Panc1 (cell line): ENCODE measurements around the gene UAP1. TPM values are rescaled to one million over a fixed set of nuclear protein-coding genes. Genes with fewer than 3 reads are reported as not detected.

ENCODE experiments used
- ATAC-seq: fragments of 200-7000 bp; cut with Tn5 transposase; 2 replicates; pipeline ENCODE4 v1.9.1; 2020; ENCODE audit warnings: mild to moderate bottlenecking, moderate library complexity
- BruUV-seq: library from RNA; stranded (reverse); fragments of 400-500 nt; replicated peaks from 2 replicates; lab custom pipeline; 2021; lab: Mats Ljungman, UMichigan
- CTCF ChIA-PET: fragments of 300-600 bp; sonication (Branson Sonifier 250); formaldehyde crosslinking; loops from one replicate; lab custom pipeline; 2022; ENCODE audit warnings: antibody characterized with exemption; lab: Charles Lee
- POLR2A ChIA-PET: fragments of 300-600 bp; sonication (Branson Sonifier 250); formaldehyde crosslinking; loops from one replicate; lab custom pipeline; 2022; ENCODE audit warnings: antibody characterized with exemption; lab: Charles Lee
- DNase-seq: peaks from one replicate; pipeline ENCODE4 v3.0.0-alpha.2; 2010; ENCODE audit warnings: low read depth, low spot score
- H3K27ac ChIP-seq: 2 replicates; pipeline ENCODE4 v1.5.1; 2011; ENCODE audit warnings: mild to moderate bottlenecking, low read length, inconsistent platforms
- H3K27me3 ChIP-seq: fragments of 200-500 bp; sonication (Bioruptor generic); 2 replicates; pipeline ENCODE4 v1.6.0; 2014; ENCODE audit warnings: low read length, inconsistent platforms; ENCODE audit not compliant: control insufficient read depth, insufficient read depth
- H3K36me3 ChIP-seq: fragments of 200-500 bp; sonication (Bioruptor generic); 2 replicates; pipeline ENCODE4 v1.5.1; 2014; ENCODE audit warnings: inconsistent platforms, mild to moderate bottlenecking, low read length, moderate library complexity; ENCODE audit not compliant: control insufficient read depth, insufficient read depth
- H3K4me1 ChIP-seq: 2 replicates; pipeline ENCODE4 v1.5.1; 2011; ENCODE audit warnings: inconsistent platforms, mild to moderate bottlenecking, low read length, moderate library complexity; ENCODE audit not compliant: control insufficient read depth, insufficient read depth
- H3K4me3 ChIP-seq, 2 experiments: 2 replicates each; pipeline ENCODE4 v1.5.1; 2011 to 2012; ENCODE audit warnings: low read depth in 2 of 2, low read length in 2 of 2, mild to moderate bottlenecking in 2 of 2, inconsistent platforms in 1 of 2, moderate library complexity in 1 of 2
- H3K9me3 ChIP-seq: fragments of 200-500 bp; sonication (Bioruptor generic); 2 replicates; pipeline ENCODE4 v1.5.1; 2014; ENCODE audit warnings: low read depth, mild to moderate bottlenecking, inconsistent platforms, low read length, moderate library complexity; ENCODE audit not compliant: control insufficient read depth, insufficient read depth
- CTCF ChIP-seq: fragments of 450-650 bp; IDR thresholded peaks from 2 replicates; pipeline ENCODE4 v1.5.1; 2017; ENCODE audit warnings: mild to moderate bottlenecking
- POLR2AphosphoS5 ChIP-seq: IDR thresholded peaks from 2 replicates; pipeline ENCODE4 v1.6.1; 2012; ENCODE audit warnings: mild to moderate bottlenecking, low read depth, low read length, moderate library complexity
- REST ChIP-seq, 2 experiments: IDR thresholded peaks; 2 replicates each; pipeline ENCODE4 v1.6.1; 2011 to 2012; ENCODE audit warnings: low read depth in 2 of 2, control low read depth in 1 of 2, low read length in 1 of 2, mild to moderate bottlenecking in 1 of 2, moderate library complexity in 1 of 2; ENCODE audit not compliant: insufficient read depth in 1 of 2
- SIN3A ChIP-seq: IDR thresholded peaks from 2 replicates; pipeline ENCODE4 v1.6.1; 2012; ENCODE audit warnings: low read depth, mild to moderate bottlenecking, low read length, moderate library complexity, borderline replicate concordance; ENCODE audit not compliant: insufficient read depth
- TCF7L2 ChIP-seq: IDR thresholded peaks from 2 replicates; pipeline ENCODE4 v1.6.1; 2011; ENCODE audit warnings: mild to moderate bottlenecking, low read depth, low read length, inconsistent platforms
- in situ Hi-C: cut with HindIII; loops from 2 replicates; pipeline ENCODE4 v1.10.0; 2016; ENCODE audit warnings: low sequenced_read_pairs, low pct_unique_long_range_greater_than_20kb
- intact Hi-C: fragments of 100-400 bp; cut with micrococcal nuclease; formaldehyde crosslinking; loops from one replicate; pipeline ENCODE4 v1.10.0; 2022; ENCODE audit not compliant: unreplicated experiment
- total RNA-seq: library from RNA; stranded (reverse); gene quantifications from one replicate; pipeline ENCODE4 v1.2.1, GENCODE V29; 2021; ENCODE audit not compliant: unreplicated experiment

The UAP1 gene
- total RNA-seq, 1 experiment from 2014 or later = 97.7 TPM

GRCh38 chr1:162626094-162626493 lies 64.6 kb downstream of the UAP1 start:
- H3K27ac ChIP-seq = no peak overlapping the region
- CTCF ChIA-PET = interaction anchor here (0.5 kb wide), 1 partner anchor 313 kb away, joined by 3 read pairs; no protein-coding TSS in a partner anchor
- H3K9me3 ChIP-seq = no peaks in the 10 kb centered on the region
- H3K4me1 ChIP-seq = 0 out of 2 replicates have a peak, but pooled peaks cover 3% of the 10 kb centered on the region
- DNase-seq (no peak), ATAC-seq (no peak)
- H3K4me3 ChIP-seq = no peak overlapping the region
- no peaks in the 10 kb centered on the region for H3K27me3 ChIP-seq
- BruUV-seq = no TSS peak
- in situ Hi-C loops = no loop called here
- TF ChIP-seq CTCF (no peak), TCF7L2 (no peak), SIN3A (no peak), REST (IDR thresholded peaks at IDR 0.05; ENCODE audit: insufficient read depth in 1 of 2, low read depth in 2 of 2, low read length in 1 of 2) (no peak), POLR2AphosphoS5 (no peak)
- intact Hi-C loops = no loop called here
- POLR2A ChIA-PET = interaction anchor here (0.5 kb wide), 1 partner anchor 243 kb away, joined by 3 read pairs; no protein-coding TSS in a partner anchor
- H3K36me3 ChIP-seq = no peaks in the 10 kb centered on the region

- no peak for DNase-seq
- in situ Hi-C loops (no loop called here), intact Hi-C loops (no loop called here)
- ChIA-PET CTCF (no interaction called here), POLR2A (no interaction called here)
- Histone ChIP-seq H3K36me3 (no peaks in the 10 kb centered on the region), H3K4me1 (0 out of 2 replicates have a peak, but pooled peaks cover 3% of the 10 kb centered on the region), H3K4me3 (no peak overlapping the region), H3K9me3 (no peaks in the 10 kb centered on the region), H3K27me3 (no peaks in the 10 kb centered on the region), H3K27ac (no peak overlapping the region)
- no TSS peak for BruUV-seq
- no peak for TF ChIP-seq TCF7L2
- no peak for TF ChIP-seq POLR2AphosphoS5
- ATAC-seq = no peak
These were observed 65.2 kb downstream of the UAP1 start for GRCh38 chr1:162626761-162627160.

- no peak overlapping the region for H3K27ac ChIP-seq
- DNase-seq (no peak), ATAC-seq (peak; percentile 81)
- no peaks in the 10 kb centered on the region for H3K36me3 ChIP-seq
- TF ChIP-seq SIN3A (no peak), CTCF (peak; percentile 72; the same call in 1 of the 2 replicates)
- intact Hi-C loops (no loop called here), in situ Hi-C loops (no loop called here)
- CTCF ChIA-PET = no interaction called here
- POLR2A ChIA-PET = no interaction called here
- no peak overlapping the region for H3K4me3 ChIP-seq
- no TSS peak for BruUV-seq
- H3K4me1 ChIP-seq = 0 out of 2 replicates have a peak, but pooled peaks cover 3% of the 10 kb centered on the region
- no peaks in the 10 kb centered on the region for H3K9me3 ChIP-seq
- no peaks in the 10 kb centered on the region for H3K27me3 ChIP-seq
These were observed 66.3 kb downstream of the UAP1 start for GRCh38 chr1:162627662-162628296.
